GM19239 (cell line): ENCODE measurements around the gene DUOX1.
"Not testable (repeated sequence)": the region's sequence is repeated elsewhere in the genome, so short reads cannot be mapped to it uniquely, and the experiment has no call there.

Source experiments
- DNase-seq: peaks from one replicate; pipeline ENCODE4 v3.0.0; 2011; ENCODE audit warnings: low spot score; ENCODE audit not compliant: insufficient read length
- FAIRE-seq: peaks from 2 replicates; lab custom pipeline; 2011; peaks lifted over from hg19 to GRCh38; lab: Jason Lieb, UNC

DUOX1 gene

GRCh38 chr15:45129651-45130129, at the start of gene DUOX1, which contains the start of gene DUOXA1:
Gene DUOX1, plus strand, starts transcription at chr15:45129994. Its CDS starts 1,973 bp downstream, at chr15:45131967.
Gene DUOXA1, minus strand, starts transcription at chr15:45129879. Its CDS starts 6,865 bp downstream, at chr15:45123014.
- DNase-seq (no peak), FAIRE-seq (no peak)

- not testable (repeated sequence) for DNase-seq, FAIRE-seq
These were observed 49.2 kb upstream of the DUOX1 start for GRCh38 chr15:45080593-45080992.

- FAIRE-seq, result not testable (repeated sequence)
These were observed 47.4 kb upstream of the DUOX1 start for GRCh38 chr15:45082412-45082811.

GRCh38 chr15:45083223-45083622, 46.6 kb upstream of the DUOX1 start:
- no peak for FAIRE-seq
- no peak for DNase-seq

More at GRCh38 chr15:45082412-45082811, 47.4 kb upstream of the DUOX1 start:
- not testable (repeated sequence) for DNase-seq

GRCh38 chr15:45084163-45084562, 45.6 kb upstream of the DUOX1 start:
- FAIRE-seq (no peak), DNase-seq (no peak)

DNA sequence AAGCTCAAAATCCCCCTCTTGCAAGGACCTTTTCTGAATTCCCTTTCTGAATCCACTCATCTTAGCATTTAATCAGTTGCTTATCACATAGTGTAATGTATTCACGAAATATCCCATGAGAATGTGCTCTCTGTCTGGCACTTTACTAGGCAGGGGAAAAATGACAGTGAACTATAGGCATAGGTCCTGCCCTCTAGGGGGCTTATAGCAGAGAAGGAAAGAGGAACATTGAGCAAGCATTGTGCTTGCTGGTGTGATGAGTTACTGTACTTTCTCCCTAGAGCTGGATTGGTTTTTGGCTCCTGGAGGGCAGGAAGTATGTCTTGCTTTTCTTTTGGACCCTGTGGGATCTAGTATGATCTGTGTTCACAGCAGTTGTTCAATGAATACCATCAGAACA, 42.3 kb upstream of the DUOX1 start:
- no peak for DNase-seq
- FAIRE-seq, result no peak

GRCh38 chr15:45088801-45089711, 40.7 kb upstream of the DUOX1 start:
- no peak for DNase-seq
- FAIRE-seq, result no peak

DNA sequence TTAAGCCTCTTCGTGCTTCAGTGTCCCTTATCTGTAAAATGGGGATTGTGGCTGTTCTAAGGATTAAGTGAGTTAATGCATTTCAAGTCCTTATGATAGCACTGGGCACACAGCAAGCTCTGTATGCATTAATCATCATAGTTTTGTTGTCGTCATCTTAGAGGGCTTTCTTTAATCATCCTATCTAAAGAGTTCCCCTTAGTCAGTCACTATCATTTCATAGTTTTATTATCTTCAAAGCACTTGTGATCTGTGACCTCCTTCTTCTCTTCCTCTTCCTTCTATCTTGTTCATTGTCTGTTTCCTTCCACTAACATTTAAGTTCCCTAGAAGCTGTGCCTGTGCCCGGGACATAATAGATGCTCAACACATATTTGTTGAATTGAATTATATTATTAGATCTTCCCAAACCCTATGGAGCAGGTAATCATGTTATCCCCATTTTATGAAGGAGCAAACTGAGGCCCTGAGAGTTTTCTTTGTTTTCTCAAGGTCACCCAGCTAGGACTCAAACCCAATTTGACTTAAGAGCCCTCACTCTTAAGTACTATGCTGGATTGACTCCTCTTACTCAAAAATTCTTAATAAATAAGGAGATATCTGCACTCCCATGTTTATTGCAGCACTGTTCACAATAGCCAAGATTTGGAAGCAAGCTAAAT, 40.0 kb upstream of the DUOX1 start:
- FAIRE-seq (no peak), DNase-seq (no peak)

GRCh38 chr15:45091161-45091560, 38.6 kb upstream of the DUOX1 start:
- no peak for FAIRE-seq
- no peak for DNase-seq

DNA sequence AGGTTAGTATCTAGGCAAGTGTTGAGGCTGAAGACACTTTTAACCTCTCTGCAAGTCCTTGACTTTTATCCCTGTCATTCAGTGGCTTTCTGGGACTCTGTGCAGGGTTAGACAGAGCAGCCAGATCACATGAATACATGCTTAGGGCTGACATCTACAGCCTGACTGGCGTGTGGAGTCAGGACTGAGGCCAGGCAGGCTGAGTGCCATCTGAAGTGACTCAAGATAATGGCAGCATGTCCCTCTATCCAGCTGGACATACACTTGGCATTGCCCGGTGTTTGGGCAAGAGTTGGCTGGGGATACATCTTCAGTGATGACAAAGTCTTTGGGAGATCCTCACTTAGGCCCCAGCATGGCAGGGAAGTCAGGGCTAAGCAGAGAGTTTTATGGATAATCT, 38.2 kb upstream of the DUOX1 start:
- DNase-seq (no peak), FAIRE-seq (no peak)

GRCh38 chr15:45093013-45093412, 36.8 kb upstream of the DUOX1 start:
- FAIRE-seq (no peak), DNase-seq (no peak)

DNA sequence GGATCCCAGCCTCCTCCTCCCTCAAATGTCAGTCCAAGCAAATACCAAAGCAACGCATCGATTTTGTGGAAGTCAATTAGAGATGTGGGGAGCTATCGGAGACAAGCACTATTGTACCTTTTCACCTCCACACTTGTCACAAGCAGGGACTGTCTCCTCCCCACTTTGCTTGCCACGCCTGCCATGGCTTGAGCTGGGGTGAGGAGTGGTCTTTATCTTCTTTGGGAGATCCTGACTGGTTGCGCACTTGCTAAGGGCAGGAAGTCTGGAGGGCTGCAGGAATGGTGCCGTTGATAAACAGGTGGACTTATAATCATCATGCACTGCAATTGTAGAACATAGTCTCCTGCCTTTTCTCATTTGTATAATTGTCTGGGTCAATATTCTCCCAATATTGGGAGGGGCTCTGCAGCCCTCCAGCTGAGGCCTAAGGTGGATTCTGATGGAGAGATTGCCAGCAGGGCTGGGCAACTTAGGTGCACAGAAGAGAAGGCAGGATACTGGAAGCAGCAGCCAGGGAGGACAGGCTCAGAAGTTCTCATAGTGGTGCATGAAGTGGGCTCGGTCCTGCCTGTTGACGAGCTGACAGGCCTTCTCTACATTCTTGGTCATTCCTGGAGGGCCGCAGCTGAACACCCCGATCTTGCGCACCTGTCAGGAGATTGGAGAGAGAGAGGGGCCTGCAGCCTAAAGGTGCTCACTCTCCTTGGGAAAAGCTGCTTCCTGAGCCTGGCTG, 36.0 kb upstream of the DUOX1 start:
- DNase-seq (no peak), FAIRE-seq (no peak)

- FAIRE-seq (no peak), DNase-seq (no peak)
These were observed 35.5 kb upstream of the DUOX1 start for GRCh38 chr15:45094358-45094730.

- DNase-seq (no peak), FAIRE-seq (no peak)
These were observed 34.1 kb upstream of the DUOX1 start for GRCh38 chr15:45095661-45096060.

- FAIRE-seq, result no peak
These were observed 32.3 kb upstream of the DUOX1 start for GRCh38 chr15:45097466-45097865.

DNA sequence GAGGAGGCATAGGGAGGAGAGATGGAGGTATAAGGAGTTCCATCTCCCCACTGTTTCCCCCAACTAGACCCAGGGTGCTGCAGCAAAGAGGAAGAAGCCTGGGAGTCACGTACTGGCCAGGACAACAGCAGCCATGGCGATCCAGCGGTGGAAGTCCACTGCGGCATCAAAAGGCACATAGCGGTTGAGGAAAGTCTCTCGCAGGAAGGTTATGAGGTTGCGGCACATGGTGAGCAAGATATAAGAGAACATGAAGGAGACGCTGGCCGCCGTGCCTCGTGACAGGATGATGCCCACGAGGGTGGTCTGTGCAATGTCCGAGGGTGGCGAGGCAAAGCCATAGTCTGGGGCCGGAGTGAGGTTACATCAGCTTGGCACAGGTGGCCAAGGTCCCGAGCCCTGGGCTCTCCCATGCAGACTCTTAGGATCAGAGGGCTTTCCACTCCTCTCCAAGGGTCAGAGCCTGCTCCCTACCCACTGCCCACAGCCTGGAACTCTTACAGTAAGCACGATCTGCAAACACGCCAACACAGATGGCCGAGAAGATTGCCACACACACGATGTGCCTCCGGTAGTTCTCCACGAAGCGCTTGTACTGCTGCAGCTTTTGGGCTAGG, 30.1 kb upstream of the DUOX1 start:
- FAIRE-seq (no peak), DNase-seq (no peak)

More at GRCh38 chr15:45097466-45097865, 32.3 kb upstream of the DUOX1 start:
- DNase-seq, result no peak

GRCh38 chr15:45100884-45101625, 28.7 kb upstream of the DUOX1 start:
- no peak for FAIRE-seq

GRCh38 chr15:45101749-45102148, 28.0 kb upstream of the DUOX1 start:
- DNase-seq (no peak), FAIRE-seq (no peak)

More at GRCh38 chr15:45100884-45101625, 28.7 kb upstream of the DUOX1 start:
- no peak for DNase-seq

DNA sequence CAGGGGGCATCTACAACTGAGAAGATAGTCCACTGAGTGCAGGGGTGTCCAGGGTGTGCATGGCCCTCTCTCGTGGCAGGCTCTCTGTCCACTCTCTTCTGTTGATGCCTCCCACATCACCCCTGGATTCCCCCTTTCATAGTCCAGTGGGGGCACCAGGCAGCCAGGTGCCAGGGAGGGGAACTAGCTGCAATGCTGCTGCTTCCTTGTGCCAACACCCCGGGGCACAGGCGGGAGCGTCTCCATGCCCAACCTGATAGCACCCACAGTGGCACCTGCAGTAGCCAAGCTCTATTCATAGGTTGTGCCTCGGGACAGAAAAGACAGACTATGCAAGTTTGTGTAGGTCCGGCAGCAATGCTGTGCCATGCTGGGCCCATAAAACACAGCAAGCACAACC, 27.6 kb upstream of the DUOX1 start:
- DNase-seq, result no peak
- no peak for FAIRE-seq
